B cell (primary cell): Measurements from ENCODE around the gene POLR1G. TPM values are rescaled to one million over a fixed set of nuclear protein-coding genes. Genes with fewer than 3 reads are reported as not detected.

ENCODE experiments used
- ATAC-seq: fragments of 200-7000 bp; cut with Tn5 transposase; one replicate; pipeline ENCODE4 v1.10.0; 2021; ENCODE audit warnings: low read depth, mild to moderate bottlenecking, moderate number of reproducible peaks, moderate library complexity
- CTCF ChIA-PET: fragments of 350-600 bp; sonication (Branson Sonifier 250); formaldehyde crosslinking; loops from one replicate; lab custom pipeline; 2021; ENCODE audit warnings: antibody characterized with exemption, inconsistent platforms; lab: Charles Lee
- POLR2A ChIA-PET: fragments of 350-600 bp; sonication (Branson Sonifier 250); formaldehyde crosslinking; loops from one replicate; lab custom pipeline; 2021; ENCODE audit warnings: antibody characterized with exemption; lab: Charles Lee
- DNase-seq: peaks from one replicate; pipeline ENCODE4 v3.0.0; 2013
- H2AFZ ChIP-seq: 2 replicates; pipeline ENCODE4 v1.6.1; 2012; ENCODE audit warnings: mild to moderate bottlenecking, low read depth, low read length; ENCODE audit not compliant: insufficient read depth, poor library complexity, severe bottlenecking
- H3K27ac ChIP-seq, 2 donors: 1 replicate in 1 of 2; 2 replicates in 1 of 2; pipeline ENCODE4 v1.5.1; 2012 to 2013; ENCODE audit warnings: low read length in 2 of 2, mild to moderate bottlenecking in 2 of 2, moderate library complexity in 1 of 2
- H3K27me3 ChIP-seq, 4 experiments: fragments of 200-600 bp in 1 of 4; sonication (generic) in 1 of 4; replicated peaks in 1 of 4; 1 replicate in 2 of 4; 2 replicates in 2 of 4; pipeline versions ENCODE4 v1.6.1 to v1.7.0; 2013 to 2016; ENCODE audit warnings: low read length in 3 of 4, mild to moderate bottlenecking in 2 of 4, mixed read lengths in 1 of 4, moderate library complexity in 1 of 4; ENCODE audit not compliant: insufficient read depth in 4 of 4, control insufficient read depth in 3 of 4; ENCODE audit errors: control extremely low read depth in 1 of 4
- H3K36me3 ChIP-seq, 2 experiments: replicated peaks in 1 of 2; 1 replicate in 1 of 2; 2 replicates in 1 of 2; pipeline versions ENCODE4 v1.6.1 to v1.7.1; 2013; ENCODE audit warnings: low read length in 1 of 2; ENCODE audit not compliant: insufficient read depth in 2 of 2, control insufficient read depth in 1 of 2; ENCODE audit errors: control extremely low read depth in 1 of 2, extremely low read depth in 1 of 2
- H3K4me1 ChIP-seq, 2 donors: fragments of 200-600 bp in 1 of 2; sonication (generic) in 1 of 2; 1 replicate in 1 of 2; 2 replicates in 1 of 2; pipeline versions ENCODE4 v1.5.1 to v1.6.1; 2013 to 2017; ENCODE audit warnings: low read length in 2 of 2; ENCODE audit not compliant: control insufficient read depth in 2 of 2, insufficient read depth in 2 of 2
- H3K4me2 ChIP-seq: replicated peaks from 2 replicates; pipeline ENCODE3; 2012; ENCODE audit warnings: mild to moderate bottlenecking, low read depth, low read length; ENCODE audit not compliant: poor library complexity, severe bottlenecking
- H3K4me3 ChIP-seq, 5 experiments: fragments of 200-600 bp in 1 of 5; sonication (generic) in 1 of 5; 1 replicate in 3 of 5; 2 replicates in 2 of 5; pipeline versions ENCODE4 v1.5.1 to v1.7.0; 2011 to 2016; ENCODE audit warnings: low read length in 4 of 5, mild to moderate bottlenecking in 4 of 5, low read depth in 2 of 5, control low read depth in 1 of 5, moderate library complexity in 1 of 5; ENCODE audit not compliant: insufficient read depth in 1 of 5; ENCODE audit errors: control extremely low read depth in 1 of 5, extremely low read depth in 1 of 5
- H3K79me2 ChIP-seq: fragments of 200-600 bp; sonication (generic); one replicate; pipeline ENCODE4 v1.6.0; 2016; ENCODE audit warnings: low read length; ENCODE audit not compliant: control insufficient read depth, insufficient read depth
- H3K9ac ChIP-seq: fragments of 200-600 bp; sonication (generic); 2 replicates; pipeline ENCODE4 v1.6.1; 2017; ENCODE audit warnings: mild to moderate bottlenecking, low read length, moderate library complexity
- H3K9me3 ChIP-seq, 3 donors: one replicate each; pipeline versions ENCODE4 v1.6.1 to v1.7.1; 2013; ENCODE audit warnings: low read length in 2 of 3; ENCODE audit not compliant: control insufficient read depth in 2 of 3, insufficient read depth in 1 of 3; ENCODE audit errors: control extremely low read depth in 1 of 3
- H4K20me1 ChIP-seq: 2 replicates; pipeline ENCODE4 v1.6.0; 2012; ENCODE audit warnings: mild to moderate bottlenecking, low read length; ENCODE audit not compliant: insufficient read depth, control insufficient read depth, poor library complexity, severe bottlenecking
- H3K27ac Mint-ChIP-seq: one replicate; pipeline ENCODE4 v1.8.0; 2021; ENCODE audit warnings: mixed read lengths
- H3K27me3 Mint-ChIP-seq: one replicate; pipeline ENCODE4 v1.8.0; 2021; ENCODE audit warnings: mixed read lengths
- H3K4me1 Mint-ChIP-seq: one replicate; pipeline ENCODE4 v1.8.0; 2021; ENCODE audit warnings: mixed read lengths
- H3K4me3 Mint-ChIP-seq: one replicate; pipeline ENCODE4 v1.8.0; 2021; ENCODE audit warnings: mixed read lengths
- H3K9me3 Mint-ChIP-seq: one replicate; pipeline ENCODE4 v1.8.0; 2022; ENCODE audit warnings: mixed read lengths; ENCODE audit not compliant: insufficient read depth
- CTCF ChIP-seq: fragments of 200-600 bp; IDR thresholded peaks from one replicate; pipeline ENCODE4 v1.8.0; 2022; ENCODE audit warnings: antibody characterized with exemption, mild to moderate bottlenecking
- EZH2 ChIP-seq: IDR thresholded peaks from 2 replicates; pipeline ENCODE4 v1.6.1; 2012; ENCODE audit warnings: borderline replicate concordance, low read depth, mild to moderate bottlenecking, moderate library complexity, low read length; ENCODE audit not compliant: insufficient read depth, poor library complexity, severe bottlenecking
- WGBS: methylation state at CpG from one replicate; pipeline ENCODE4 v1.1.5; 2013; ENCODE audit warnings: missing lambda C conversion rate; ENCODE audit not compliant: insufficient coverage; 5-methylcytosine and 5-hydroxymethylcytosine counted together
- intact Hi-C: fragments of 100-400 bp; cut with micrococcal nuclease; formaldehyde crosslinking; loops from one replicate; pipeline ENCODE4 v1.10.0; 2022
- polyA plus RNA-seq: library from polyadenylated mRNA; depleted of rRNA; stranded (reverse); fragments of >200 nt; gene quantifications from 2 replicates; pipeline ENCODE4 v1.2.3, GENCODE V29; 2012
- total RNA-seq, 2 donors: library from RNA; stranded (reverse); fragments of 120-200 nt in 1 of 2; gene quantifications; 1 replicate in 1 of 2; 2 replicates in 1 of 2; pipeline versions ENCODE4 v1.2.3 to v1.2.4, GENCODE V29; 2013 to 2022

The POLR1G gene
- total and polyA plus RNA-seq, 2 donors (not counting 1 experiment from before 2014, with no cell fraction given): 2.1 to 4.3 TPM

GRCh38 chr19:45402298-45403061 is 4.0 kb upstream of the POLR1G start:
- Histone ChIP-seq H3K27me3 (peaks cover 0 to 52% (median 29%) of the 10 kb centered on the region in 4 experiments), H3K4me2 (peak overlapping the region; percentile 65), H4K20me1 (peaks cover 28% of the 10 kb centered on the region), H3K36me3 (no peaks in the 10 kb centered on the region), H3K9ac (no peak overlapping the region), H3K27ac (no peak overlapping the region), H2AFZ (no peak overlapping the region), H3K9me3 (peaks cover 0 to 12% (median 0%) of the 10 kb centered on the region in 3 donors), H3K4me1 (peaks cover 43 to 50% of the 10 kb centered on the region in 2 donors), H3K79me2 (peaks cover 31% of the 10 kb centered on the region), H3K4me3 (no peak overlapping the region)
- TF ChIP-seq EZH2: no peak
- TF ChIP-seq CTCF: peak; percentile 72
- ATAC-seq (no peak), DNase-seq (peak; percentile 72)
- Mint-ChIP-seq H3K4me1 (peaks cover 43% of the 10 kb centered on the region), H3K27ac (no peak overlapping the region), H3K9me3 (no peaks in the 10 kb centered on the region), H3K4me3 (no peak overlapping the region), H3K27me3 (peaks cover 30% of the 10 kb centered on the region)
- POLR2A ChIA-PET: interaction anchor here (0.6 to 1.3 kb wide), 2 partner anchors 12 to 67 kb away, joined by 3 to 5 read pairs; no protein-coding TSS in a partner anchor
- CTCF ChIA-PET: interaction anchor here (0.6 to 4.9 kb wide), 29 partner anchors 9 to 377 kb away, joined by 3 to 66 read pairs (median 5); partner anchors contain the start of genes ERCC1 and QPCTL
- WGBS: 24% methylated on average over 40 of the region's 40 CpGs
- intact Hi-C loops: loop anchor here (1.0 to 10.0 kb wide), 2 partner anchors 76 to 592 kb away; partner anchors contain the start of gene CCDC61
